NCI-H2227 (cell line): ENCODE data around the gene MTARC1.

ENCODE experiments used
- DNase-seq: peaks from one replicate; lab custom pipeline; 2025; ENCODE audit not compliant: unreplicated experiment; lab: John Stamatoyannopoulos, UW

Gene MTARC1

GRCh38 chr1:220827445-220828178 lies 40.9 kb downstream of the MTARC1 start:
- DNase-seq = no peak

DNA sequence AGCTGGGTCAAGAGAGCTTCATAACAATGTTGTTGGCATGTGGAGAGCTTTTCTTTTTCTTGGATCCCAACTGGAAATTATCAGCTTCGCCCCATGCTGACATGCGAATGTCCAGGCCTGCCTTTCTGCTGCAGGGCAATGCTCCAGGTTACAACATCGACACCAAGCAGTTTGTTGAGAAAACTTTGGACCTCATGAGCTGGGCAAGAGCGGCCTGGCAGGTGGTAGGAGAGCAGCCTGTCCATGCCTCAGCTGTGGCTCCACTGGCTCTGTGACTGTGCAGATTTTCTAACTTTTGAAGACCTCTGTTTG lies 41.4 kb downstream of the MTARC1 start:
- DNase-seq = no peak

GRCh38 chr1:220828950-220829586 lies 42.4 kb downstream of the MTARC1 start:
- no peak for DNase-seq

- DNase-seq = no peak
These were observed 46.7 kb downstream of the MTARC1 start for GRCh38 chr1:220833436-220833835.

DNA sequence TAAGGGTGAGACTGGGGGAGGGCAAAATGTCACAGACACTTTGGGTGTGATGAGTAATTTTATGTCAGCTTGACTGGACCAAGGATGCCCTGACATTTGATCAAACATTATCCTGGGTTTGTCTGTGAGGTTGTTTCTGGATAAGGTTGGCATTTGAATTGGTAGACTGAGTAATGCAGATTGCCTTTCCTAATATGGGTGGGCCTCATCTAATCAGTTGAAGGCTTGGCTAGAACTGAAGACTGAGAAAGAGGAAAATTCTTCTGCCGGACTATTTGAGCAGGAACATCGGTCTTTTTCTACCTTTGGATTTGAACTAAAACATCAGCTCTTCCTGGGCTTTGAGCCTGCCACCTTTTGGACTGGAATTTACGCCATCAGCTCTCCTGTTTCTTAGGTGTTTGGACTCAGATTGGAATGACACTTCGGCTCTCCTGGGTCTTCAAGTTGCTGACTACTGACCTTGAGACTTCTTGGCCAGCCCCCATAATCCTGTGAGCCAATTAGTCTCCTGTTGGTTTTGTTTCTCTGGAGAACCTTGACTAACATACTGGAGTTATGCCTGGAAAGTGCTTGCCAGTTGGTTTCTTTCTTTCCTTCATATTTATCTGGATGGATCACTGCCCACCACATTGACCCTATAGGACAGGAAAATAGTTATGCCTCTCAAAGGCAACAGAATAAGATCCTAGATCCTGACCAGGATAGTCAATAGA lies 47.6 kb downstream of the MTARC1 start:
- no peak for DNase-seq
